Activated T-helper 2 cell treated with anti-CD3 and anti-CD28 coated beads, Interferon-gamma antibody, Interleukin-2, Interleukin-4, amounts not matched to agents 10 μg/mL and 5 μg/mL and 100 μg/mL, durations not matched to agents 14 hours and 24 hours and 36 hours (primary cell): ENCODE results near the gene ASIC2. TPM values are rescaled to one million over a fixed set of nuclear protein-coding genes. Genes with fewer than 3 reads are reported as not detected.

ENCODE experiments used
- DNase-seq: peaks from one replicate; pipeline ENCODE4 v3.0.0; 2021; ENCODE audit warnings: low spot score
- H3K27ac Mint-ChIP-seq: one replicate; pipeline ENCODE4 v1.8.0; 2021; ENCODE audit warnings: mixed read lengths
- H3K27me3 Mint-ChIP-seq: one replicate; pipeline ENCODE4 v1.8.0; 2021; ENCODE audit warnings: low read depth, mixed read lengths
- H3K36me3 Mint-ChIP-seq: one replicate; pipeline ENCODE4 v1.8.0; 2021; ENCODE audit warnings: low read depth, mixed read lengths
- H3K4me1 Mint-ChIP-seq: one replicate; pipeline ENCODE4 v1.8.0; 2021; ENCODE audit warnings: low read depth, mixed read lengths
- H3K4me3 Mint-ChIP-seq: one replicate; pipeline ENCODE4 v1.8.0; 2021; ENCODE audit warnings: low read depth, mild to moderate bottlenecking, moderate library complexity, mixed read lengths
- H3K9me3 Mint-ChIP-seq: one replicate; pipeline ENCODE4 v1.8.0; 2021; ENCODE audit warnings: mixed read lengths
- intact Hi-C: fragments of 100-400 bp; cut with micrococcal nuclease; formaldehyde crosslinking; loops from one replicate; pipeline ENCODE4 v1.15.1; 2023
- total RNA-seq: library from RNA; stranded (reverse); gene quantifications from 2 replicates; pipeline ENCODE4 v1.2.3, GENCODE V29; 2022

The ASIC2 gene
- total RNA-seq, 1 donor from 2014 or later, result not detected

- Mint-ChIP-seq H3K27ac (no peak overlapping the region), H3K9me3 (no peaks in the 10 kb centered on the region), H3K27me3 (peaks cover 7% of the 10 kb centered on the region), H3K4me1 (no peaks in the 10 kb centered on the region), H3K36me3 (no peaks in the 10 kb centered on the region), H3K4me3 (no peak overlapping the region)
- DNase-seq, result no peak
- intact Hi-C loops, result no loop called here
These were observed 246.5 kb downstream of the ASIC2 start for GRCh38 chr17:33046361-33047255.

GRCh38 chr17:33045216-33045615, 247.9 kb downstream of the ASIC2 start:
- DNase-seq, result no peak
- H3K4me1 Mint-ChIP-seq, result no peaks in the 10 kb centered on the region
- no peak overlapping the region for H3K4me3 Mint-ChIP-seq
- intact Hi-C loops, result no loop called here
- H3K27ac Mint-ChIP-seq, result no peak overlapping the region
- H3K27me3 Mint-ChIP-seq, result peaks cover 7% of the 10 kb centered on the region
- H3K36me3 Mint-ChIP-seq, result no peaks in the 10 kb centered on the region
- H3K9me3 Mint-ChIP-seq, result no peaks in the 10 kb centered on the region

GRCh38 chr17:33044771-33045170, 248.3 kb downstream of the ASIC2 start:
- H3K36me3 Mint-ChIP-seq, result no peaks in the 10 kb centered on the region
- H3K27ac Mint-ChIP-seq, result no peak overlapping the region
- no peaks in the 10 kb centered on the region for H3K9me3 Mint-ChIP-seq
- no peaks in the 10 kb centered on the region for H3K4me1 Mint-ChIP-seq
- intact Hi-C loops, result no loop called here
- no peak overlapping the region for H3K4me3 Mint-ChIP-seq
- peaks cover 7% of the 10 kb centered on the region for H3K27me3 Mint-ChIP-seq
- DNase-seq, result no peak

GRCh38 chr17:33040461-33040860, 252.6 kb downstream of the ASIC2 start:
- H3K27me3 Mint-ChIP-seq, result peaks cover 14% of the 10 kb centered on the region

GRCh38 chr17:33039874-33040273, 253.2 kb downstream of the ASIC2 start:
- no peak overlapping the region for H3K27ac Mint-ChIP-seq
- H3K4me3 Mint-ChIP-seq, result no peak overlapping the region
- peaks cover 17% of the 10 kb centered on the region for H3K27me3 Mint-ChIP-seq
- DNase-seq, result no peak
- H3K36me3 Mint-ChIP-seq, result no peaks in the 10 kb centered on the region
- intact Hi-C loops, result no loop called here
- H3K9me3 Mint-ChIP-seq, result no peaks in the 10 kb centered on the region
- H3K4me1 Mint-ChIP-seq, result no peaks in the 10 kb centered on the region

More at GRCh38 chr17:33040461-33040860, 252.6 kb downstream of the ASIC2 start:
- DNase-seq, result no peak
- Mint-ChIP-seq H3K9me3 (no peaks in the 10 kb centered on the region), H3K27ac (no peak overlapping the region), H3K4me3 (no peak overlapping the region), H3K4me1 (no peaks in the 10 kb centered on the region), H3K36me3 (no peaks in the 10 kb centered on the region)
- intact Hi-C loops, result no loop called here

GRCh38 chr17:33038740-33039139, 254.4 kb downstream of the ASIC2 start:
- no peak overlapping the region for H3K27ac Mint-ChIP-seq
- H3K9me3 Mint-ChIP-seq, result no peaks in the 10 kb centered on the region
- H3K4me3 Mint-ChIP-seq, result no peak overlapping the region
- H3K4me1 Mint-ChIP-seq, result no peaks in the 10 kb centered on the region
- intact Hi-C loops, result no loop called here
- peak; percentile 15 for DNase-seq
- peaks cover 20% of the 10 kb centered on the region for H3K27me3 Mint-ChIP-seq
- no peaks in the 10 kb centered on the region for H3K36me3 Mint-ChIP-seq

GRCh38 chr17:33033176-33033575, 259.9 kb downstream of the ASIC2 start:
- Mint-ChIP-seq H3K4me1 (no peaks in the 10 kb centered on the region), H3K27me3 (peaks cover 28% of the 10 kb centered on the region), H3K9me3 (no peaks in the 10 kb centered on the region), H3K27ac (no peak overlapping the region), H3K36me3 (no peaks in the 10 kb centered on the region), H3K4me3 (no peak overlapping the region)
- DNase-seq, result no peak
- intact Hi-C loops, result no loop called here

- intact Hi-C loops, result no loop called here
- peaks cover 15% of the 10 kb centered on the region for H3K27me3 Mint-ChIP-seq
- no peaks in the 10 kb centered on the region for H3K9me3 Mint-ChIP-seq
- no peaks in the 10 kb centered on the region for H3K36me3 Mint-ChIP-seq
- H3K27ac Mint-ChIP-seq, result no peak overlapping the region
- no peak for DNase-seq
- H3K4me1 Mint-ChIP-seq, result no peaks in the 10 kb centered on the region
- H3K4me3 Mint-ChIP-seq, result no peak overlapping the region
These were observed 264.3 kb downstream of the ASIC2 start for GRCh38 chr17:33028778-33029177.

GRCh38 chr17:33028061-33028460, 265.0 kb downstream of the ASIC2 start:
- no peak overlapping the region for H3K4me3 Mint-ChIP-seq
- H3K27ac Mint-ChIP-seq, result no peak overlapping the region
- H3K27me3 Mint-ChIP-seq, result peaks cover 17% of the 10 kb centered on the region
- H3K36me3 Mint-ChIP-seq, result no peaks in the 10 kb centered on the region
- no peaks in the 10 kb centered on the region for H3K9me3 Mint-ChIP-seq
- H3K4me1 Mint-ChIP-seq, result no peaks in the 10 kb centered on the region
- intact Hi-C loops, result no loop called here
- DNase-seq, result no peak

GRCh38 chr17:33024688-33025486, 268.2 kb downstream of the ASIC2 start:
- peaks cover 8% of the 10 kb centered on the region for H3K27me3 Mint-ChIP-seq
- intact Hi-C loops, result no loop called here
- no peak for DNase-seq
- H3K9me3 Mint-ChIP-seq, result no peaks in the 10 kb centered on the region
- no peaks in the 10 kb centered on the region for H3K4me1 Mint-ChIP-seq
- H3K36me3 Mint-ChIP-seq, result no peaks in the 10 kb centered on the region
- H3K27ac Mint-ChIP-seq, result no peak overlapping the region
- no peak overlapping the region for H3K4me3 Mint-ChIP-seq

GRCh38 chr17:33023790-33024189, 269.3 kb downstream of the ASIC2 start:
- Mint-ChIP-seq H3K27me3 (peaks cover 10% of the 10 kb centered on the region), H3K9me3 (no peaks in the 10 kb centered on the region), H3K36me3 (no peaks in the 10 kb centered on the region), H3K27ac (no peak overlapping the region), H3K4me3 (no peak overlapping the region), H3K4me1 (no peaks in the 10 kb centered on the region)
- no peak for DNase-seq
- intact Hi-C loops, result no loop called here

- Mint-ChIP-seq H3K27me3 (peaks cover 10% of the 10 kb centered on the region), H3K36me3 (no peaks in the 10 kb centered on the region), H3K27ac (no peak overlapping the region), H3K9me3 (no peaks in the 10 kb centered on the region), H3K4me3 (no peak overlapping the region), H3K4me1 (no peaks in the 10 kb centered on the region)
- DNase-seq, result no peak
- intact Hi-C loops, result no loop called here
These were observed 271.2 kb downstream of the ASIC2 start for GRCh38 chr17:33021731-33022408.
